ENCODE results near the gene OR6K3. TPM values are rescaled to one million over a fixed set of nuclear protein-coding genes. Genes with fewer than 3 reads are reported as not detected.
"Not testable (repeated sequence)": the region's sequence is repeated elsewhere in the genome, so short reads cannot be mapped to it uniquely, and the experiment has no call there.

Gene OR6K3
- total and polyA plus RNA-seq, 2 donors (not counting 1 experiment from before 2014, with no cell fraction given), result not detected

- Histone ChIP-seq H4K20me1 (ENCODE audit: control insufficient read depth, extremely low read depth, insufficient read depth, low read length) (no peaks in the 10 kb centered on the region), H3K9me3 (ENCODE audit: control insufficient read depth, insufficient read depth, low read depth, low read length) (no peaks in the 10 kb centered on the region), H3K27me3 (ENCODE audit: control insufficient read depth, insufficient read depth, low read length) (no peaks in the 10 kb centered on the region), H3K36me3 (ENCODE audit: control insufficient read depth, insufficient read depth, low read length) (no peaks in the 10 kb centered on the region), H3K27ac (ENCODE audit: insufficient read depth, low read length) (no peak overlapping the region), H3K79me2 (ENCODE audit: control insufficient read depth, insufficient read depth, low read length) (no peaks in the 10 kb centered on the region), H3K4me3 (replicated peaks in 1 of 4; ENCODE audit: control extremely low read depth in 1 of 4, insufficient read depth in 1 of 4, low read depth in 3 of 4, low read length in 4 of 4) (no peak overlapping the region), H3K4me2 (ENCODE audit: extremely low read depth, insufficient read depth, low read length) (no peak overlapping the region), H2AFZ (ENCODE audit: low read length) (no peak overlapping the region), H3K9ac (ENCODE audit: insufficient read depth, low read length) (no peak overlapping the region), H3K4me1 (ENCODE audit: control insufficient read depth, extremely low read depth, insufficient read depth, low read length) (no peaks in the 10 kb centered on the region)
- no peak for DNase-seq (ENCODE audit: low read depth in 2 of 2)
- no peak for TF ChIP-seq EZH2 (IDR thresholded peaks at IDR 0.05; ENCODE audit: low read length, missing control alignments)
- TF ChIP-seq, protein P1, sequence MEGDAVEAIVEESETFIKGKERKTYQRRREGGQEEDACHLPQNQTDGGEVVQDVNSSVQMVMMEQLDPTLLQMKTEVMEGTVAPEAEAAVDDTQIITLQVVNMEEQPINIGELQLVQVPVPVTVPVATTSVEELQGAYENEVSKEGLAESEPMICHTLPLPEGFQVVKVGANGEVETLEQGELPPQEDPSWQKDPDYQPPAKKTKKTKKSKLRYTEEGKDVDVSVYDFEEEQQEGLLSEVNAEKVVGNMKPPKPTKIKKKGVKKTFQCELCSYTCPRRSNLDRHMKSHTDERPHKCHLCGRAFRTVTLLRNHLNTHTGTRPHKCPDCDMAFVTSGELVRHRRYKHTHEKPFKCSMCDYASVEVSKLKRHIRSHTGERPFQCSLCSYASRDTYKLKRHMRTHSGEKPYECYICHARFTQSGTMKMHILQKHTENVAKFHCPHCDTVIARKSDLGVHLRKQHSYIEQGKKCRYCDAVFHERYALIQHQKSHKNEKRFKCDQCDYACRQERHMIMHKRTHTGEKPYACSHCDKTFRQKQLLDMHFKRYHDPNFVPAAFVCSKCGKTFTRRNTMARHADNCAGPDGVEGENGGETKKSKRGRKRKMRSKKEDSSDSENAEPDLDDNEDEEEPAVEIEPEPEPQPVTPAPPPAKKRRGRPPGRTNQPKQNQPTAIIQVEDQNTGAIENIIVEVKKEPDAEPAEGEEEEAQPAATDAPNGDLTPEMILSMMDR (conservative IDR thresholded peaks at IDR 0.05 in 1 of 2, IDR thresholded peaks at IDR 0.05 in 1 of 2; ENCODE audit: low read depth in 1 of 2, low read length in 2 of 2), result no peak
Observed at GRCh38 chr1:158689110-158689509, 31.4 kb downstream of the OR6K3 start.

- not testable (repeated sequence) for H3K9ac ChIP-seq (ENCODE audit: insufficient read depth, low read length); H3K27ac ChIP-seq (ENCODE audit: insufficient read depth, low read length); H3K4me2 ChIP-seq (ENCODE audit: extremely low read depth, insufficient read depth, low read length); H3K4me1 ChIP-seq (ENCODE audit: control insufficient read depth, extremely low read depth, insufficient read depth, low read length); H4K20me1 ChIP-seq (ENCODE audit: control insufficient read depth, extremely low read depth, insufficient read depth, low read length); DNase-seq (ENCODE audit: low read depth in 2 of 2); H3K4me3 ChIP-seq (replicated peaks in 1 of 4; ENCODE audit: control extremely low read depth in 1 of 4, insufficient read depth in 1 of 4, low read depth in 3 of 4, low read length in 4 of 4); H3K27me3 ChIP-seq (ENCODE audit: control insufficient read depth, insufficient read depth, low read length); H3K9me3 ChIP-seq (ENCODE audit: control insufficient read depth, insufficient read depth, low read depth, low read length); H3K36me3 ChIP-seq (ENCODE audit: control insufficient read depth, insufficient read depth, low read length); H3K79me2 ChIP-seq (ENCODE audit: control insufficient read depth, insufficient read depth, low read length); H2AFZ ChIP-seq (ENCODE audit: low read length)
Observed at GRCh38 chr1:158688343-158688742, 32.2 kb downstream of the OR6K3 start.

- Histone ChIP-seq H3K27ac (ENCODE audit: insufficient read depth, low read length) (no peak overlapping the region), H3K4me1 (ENCODE audit: control insufficient read depth, extremely low read depth, insufficient read depth, low read length) (no peaks in the 10 kb centered on the region), H3K79me2 (ENCODE audit: control insufficient read depth, insufficient read depth, low read length) (no peaks in the 10 kb centered on the region), H3K9ac (ENCODE audit: insufficient read depth, low read length) (no peak overlapping the region), H3K36me3 (ENCODE audit: control insufficient read depth, insufficient read depth, low read length) (no peaks in the 10 kb centered on the region), H3K9me3 (ENCODE audit: control insufficient read depth, insufficient read depth, low read depth, low read length) (no peaks in the 10 kb centered on the region), H4K20me1 (ENCODE audit: control insufficient read depth, extremely low read depth, insufficient read depth, low read length) (no peaks in the 10 kb centered on the region), H3K4me3 (replicated peaks in 1 of 4; ENCODE audit: control extremely low read depth in 1 of 4, insufficient read depth in 1 of 4, low read depth in 3 of 4, low read length in 4 of 4) (no peak overlapping the region), H3K4me2 (ENCODE audit: extremely low read depth, insufficient read depth, low read length) (no peak overlapping the region), H2AFZ (ENCODE audit: low read length) (no peak overlapping the region), H3K27me3 (ENCODE audit: control insufficient read depth, insufficient read depth, low read length) (no peaks in the 10 kb centered on the region)
- TF ChIP-seq, protein P1 (conservative IDR thresholded peaks at IDR 0.05 in 1 of 2, IDR thresholded peaks at IDR 0.05 in 1 of 2; ENCODE audit: low read depth in 1 of 2, low read length in 2 of 2), result no peak
- no peak for TF ChIP-seq EZH2 (IDR thresholded peaks at IDR 0.05; ENCODE audit: low read length, missing control alignments)
- DNase-seq (ENCODE audit: low read depth in 2 of 2), result no peak
Observed at GRCh38 chr1:158687037-158687436, 33.5 kb downstream of the OR6K3 start.
